Activated naive CD8-positive, alpha-beta T cell treated with anti-CD3 and anti-CD28 coated beads for 36 hours (primary cell): Measurements from ENCODE around the gene ARHGAP30. TPM values are rescaled to one million over a fixed set of nuclear protein-coding genes. Genes with fewer than 3 reads are reported as not detected.
"Not testable (repeated sequence)": the region's sequence is repeated elsewhere in the genome, so short reads cannot be mapped to it uniquely, and the experiment has no call there.

Experiments used
- DNase-seq: peaks from one replicate; pipeline ENCODE4 v3.0.0; 2021
- H3K27ac Mint-ChIP-seq: one replicate; pipeline ENCODE4 v1.8.0; 2022; ENCODE audit warnings: mild to moderate bottlenecking, moderate library complexity, mixed read lengths
- H3K27me3 Mint-ChIP-seq: one replicate; pipeline ENCODE4 v1.8.0; 2022; ENCODE audit warnings: mild to moderate bottlenecking, mixed read lengths
- H3K36me3 Mint-ChIP-seq: one replicate; pipeline ENCODE4 v1.8.0; 2021; ENCODE audit warnings: mild to moderate bottlenecking, mixed read lengths
- H3K4me1 Mint-ChIP-seq: one replicate; pipeline ENCODE4 v1.8.0; 2021; ENCODE audit warnings: mixed read lengths
- H3K4me3 Mint-ChIP-seq: one replicate; pipeline ENCODE4 v1.8.0; 2022; ENCODE audit warnings: mild to moderate bottlenecking, moderate library complexity, mixed read lengths
- H3K9me3 Mint-ChIP-seq: one replicate; pipeline ENCODE4 v1.8.0; 2022; ENCODE audit warnings: mixed read lengths
- total RNA-seq, 2 experiments: library from RNA; stranded (reverse); gene quantifications; one replicate each; pipeline ENCODE4 v1.2.3, GENCODE V29; 2021

ARHGAP30 gene
- total RNA-seq, 2 experiments from 2014 or later: 146 to 157 TPM

DNA sequence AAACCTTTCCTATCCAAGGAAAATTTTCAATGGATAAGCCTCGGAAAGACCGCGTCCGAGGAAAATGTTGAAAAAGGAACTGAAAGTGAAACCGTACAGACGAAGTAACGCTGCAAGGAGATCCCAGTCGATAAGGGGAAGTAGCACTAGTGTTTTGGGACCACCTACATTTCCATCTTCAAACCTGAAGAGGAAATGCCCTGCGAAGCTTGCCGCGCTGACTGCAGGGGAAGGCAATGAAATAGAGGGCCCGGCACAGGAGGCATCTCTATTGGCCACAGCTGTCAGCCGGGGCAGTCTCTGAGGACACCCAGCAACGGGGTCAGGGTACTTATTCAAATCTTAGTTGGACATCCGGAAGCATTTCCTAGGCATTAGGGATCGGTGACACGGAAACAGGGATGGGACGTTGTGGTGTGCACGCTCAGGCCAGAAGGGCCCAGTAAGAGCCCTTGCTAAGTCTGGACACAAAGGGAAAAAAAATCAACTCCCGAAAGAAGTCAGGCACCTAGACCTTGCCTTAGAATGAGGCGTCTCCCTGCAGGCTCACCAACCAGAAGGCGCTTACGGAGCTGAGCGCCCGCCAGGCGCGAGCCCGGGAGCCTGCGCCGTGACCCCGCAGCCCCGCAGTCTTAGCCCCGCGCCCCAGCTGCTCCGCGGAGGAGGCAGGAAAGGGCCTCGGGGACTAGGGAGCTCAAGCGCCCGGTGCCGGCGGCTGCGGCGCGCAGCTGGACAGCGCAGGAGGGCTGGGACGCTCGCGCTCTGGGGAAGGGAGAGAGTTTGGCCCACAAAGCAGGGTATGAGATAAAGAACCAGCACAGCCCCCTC, 24.6 kb downstream of the ARHGAP30 start:
- Mint-ChIP-seq H3K4me1 (peaks cover 37% of the 10 kb centered on the region), H3K4me3 (peak overlapping the region; percentile 96)

GRCh38 chr1:161044535-161044907, 25.2 kb downstream of the ARHGAP30 start:
- peak overlapping the region; percentile 96 for H3K4me3 Mint-ChIP-seq
- peak overlapping the region; percentile 99 for H3K27ac Mint-ChIP-seq
- H3K27me3 Mint-ChIP-seq: no peaks in the 10 kb centered on the region
- peaks cover 54% of the 10 kb centered on the region for H3K36me3 Mint-ChIP-seq
- H3K4me1 Mint-ChIP-seq: peaks cover 40% of the 10 kb centered on the region
- H3K9me3 Mint-ChIP-seq: no peaks in the 10 kb centered on the region
- DNase-seq: no peak

More for the DNA sequence above, 24.6 kb downstream of the ARHGAP30 start:
- H3K36me3 Mint-ChIP-seq: peaks cover 54% of the 10 kb centered on the region
- peak; percentile 80 for DNase-seq
- peak overlapping the region; percentile 99 for H3K27ac Mint-ChIP-seq
- H3K9me3 Mint-ChIP-seq: no peaks in the 10 kb centered on the region
- no peaks in the 10 kb centered on the region for H3K27me3 Mint-ChIP-seq

- Mint-ChIP-seq H3K4me1 (peaks cover 46% of the 10 kb centered on the region), H3K4me3 (peak overlapping the region; percentile 69), H3K27me3 (no peaks in the 10 kb centered on the region), H3K9me3 (no peaks in the 10 kb centered on the region), H3K27ac (peak overlapping the region; percentile 84), H3K36me3 (peaks cover 28% of the 10 kb centered on the region)
- DNase-seq: no peak
These were observed 30.1 kb downstream of the ARHGAP30 start for GRCh38 chr1:161039546-161039945.

DNA sequence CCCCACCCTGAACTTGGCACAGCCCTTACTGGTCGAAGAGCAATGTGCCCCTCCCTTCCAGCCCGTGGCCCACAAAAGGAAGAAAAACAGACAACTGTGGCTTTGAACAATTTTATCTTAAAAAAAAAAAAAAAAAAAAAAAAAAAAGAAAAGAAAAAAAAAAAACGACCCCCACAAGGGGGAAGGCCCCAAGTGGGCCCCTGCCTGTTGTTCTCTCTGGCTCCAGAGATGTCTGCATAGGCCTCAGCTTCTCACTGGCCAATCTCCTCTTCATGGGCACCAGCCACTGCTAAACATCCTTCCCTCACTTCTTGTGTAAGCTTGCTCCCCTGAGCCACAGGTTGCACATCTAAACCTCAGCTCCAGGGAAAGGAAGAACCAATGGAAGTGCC, 30.5 kb downstream of the ARHGAP30 start:
- no peak for DNase-seq
- Mint-ChIP-seq H3K27ac (peak overlapping the region; percentile 93), H3K4me1 (peaks cover 43% of the 10 kb centered on the region), H3K4me3 (peak overlapping the region; percentile 89), H3K27me3 (no peaks in the 10 kb centered on the region), H3K9me3 (no peaks in the 10 kb centered on the region), H3K36me3 (peaks cover 25% of the 10 kb centered on the region)

GRCh38 chr1:161038523-161039153, 31.1 kb downstream of the ARHGAP30 start, which contains the start of gene TSTD1:
TSTD1 (minus strand) TSS chr1:161038964; CDS start chr1:161038889, 75 bp downstream.
- peak; percentile 92 for DNase-seq
- Mint-ChIP-seq H3K9me3 (no peaks in the 10 kb centered on the region), H3K4me1 (peaks cover 44% of the 10 kb centered on the region), H3K36me3 (peaks cover 24% of the 10 kb centered on the region), H3K4me3 (peak within 1 kb of the TSS; percentile 89), H3K27me3 (no peaks in the 10 kb centered on the region), H3K27ac (peak within 1 kb of the TSS; percentile 93)

- DNase-seq: no peak
- H3K9me3 Mint-ChIP-seq: no peaks in the 10 kb centered on the region
- peak overlapping the region; percentile 89 for H3K4me3 Mint-ChIP-seq
- H3K27me3 Mint-ChIP-seq: no peaks in the 10 kb centered on the region
- peaks cover 49% of the 10 kb centered on the region for H3K4me1 Mint-ChIP-seq
- H3K27ac Mint-ChIP-seq: peak overlapping the region; percentile 93
- peaks cover 25% of the 10 kb centered on the region for H3K36me3 Mint-ChIP-seq
These were observed 31.8 kb downstream of the ARHGAP30 start for GRCh38 chr1:161037661-161038522.

- Mint-ChIP-seq H3K4me1 (peaks cover 40% of the 10 kb centered on the region), H3K36me3 (peaks cover 17% of the 10 kb centered on the region), H3K9me3 (no peaks in the 10 kb centered on the region), H3K27ac (peak overlapping the region; percentile 58), H3K4me3 (no peak overlapping the region), H3K27me3 (no peaks in the 10 kb centered on the region)
- peak; percentile 43 for DNase-seq
These were observed 35.9 kb downstream of the ARHGAP30 start for GRCh38 chr1:161033751-161034150.

DNA sequence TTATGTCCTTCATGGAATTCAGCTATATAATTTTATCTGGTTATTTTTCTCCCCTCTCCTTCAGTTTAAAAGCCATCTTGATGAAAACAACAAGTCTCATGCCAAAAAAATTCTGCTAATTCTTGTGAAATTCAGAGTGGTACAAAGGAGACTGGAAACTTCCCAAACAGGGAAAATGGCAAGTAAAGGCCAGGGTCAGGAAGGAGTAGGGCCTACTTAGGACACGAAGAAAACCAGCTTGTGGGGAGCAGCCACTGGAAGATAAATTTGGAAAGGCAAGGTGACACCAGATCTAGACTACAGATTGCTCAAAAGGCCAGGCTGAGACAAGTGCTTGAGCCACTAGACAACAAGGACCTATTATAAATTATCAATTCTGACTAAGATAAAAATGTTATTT, 37.3 kb downstream of the ARHGAP30 start:
- Mint-ChIP-seq H3K36me3 (peaks cover 18% of the 10 kb centered on the region), H3K4me1 (peaks cover 34% of the 10 kb centered on the region), H3K27ac (peak overlapping the region; percentile 74), H3K27me3 (no peaks in the 10 kb centered on the region), H3K4me3 (peak overlapping the region; percentile 29), H3K9me3 (no peaks in the 10 kb centered on the region)
- DNase-seq: no peak

- Mint-ChIP-seq H3K27me3 (no peaks in the 10 kb centered on the region), H3K36me3 (peaks cover 19% of the 10 kb centered on the region), H3K4me3 (no peak overlapping the region), H3K27ac (peak overlapping the region; percentile 64), H3K4me1 (peaks cover 31% of the 10 kb centered on the region), H3K9me3 (no peaks in the 10 kb centered on the region)
- no peak for DNase-seq
These were observed 37.8 kb downstream of the ARHGAP30 start for GRCh38 chr1:161031874-161032273.

- not testable (repeated sequence) for DNase-seq, H3K27ac Mint-ChIP-seq, H3K4me3 Mint-ChIP-seq, H3K9me3 Mint-ChIP-seq, H3K27me3 Mint-ChIP-seq
- Mint-ChIP-seq H3K4me1 (peaks cover 26% of the 10 kb centered on the region), H3K36me3 (peaks cover 20% of the 10 kb centered on the region)
These were observed 40.2 kb downstream of the ARHGAP30 start for GRCh38 chr1:161029466-161029865.

- peak overlapping the region; percentile 26 for H3K27ac Mint-ChIP-seq
- not testable (repeated sequence) for DNase-seq
These were observed 42.7 kb downstream of the ARHGAP30 start for GRCh38 chr1:161026954-161027353.

DNA sequence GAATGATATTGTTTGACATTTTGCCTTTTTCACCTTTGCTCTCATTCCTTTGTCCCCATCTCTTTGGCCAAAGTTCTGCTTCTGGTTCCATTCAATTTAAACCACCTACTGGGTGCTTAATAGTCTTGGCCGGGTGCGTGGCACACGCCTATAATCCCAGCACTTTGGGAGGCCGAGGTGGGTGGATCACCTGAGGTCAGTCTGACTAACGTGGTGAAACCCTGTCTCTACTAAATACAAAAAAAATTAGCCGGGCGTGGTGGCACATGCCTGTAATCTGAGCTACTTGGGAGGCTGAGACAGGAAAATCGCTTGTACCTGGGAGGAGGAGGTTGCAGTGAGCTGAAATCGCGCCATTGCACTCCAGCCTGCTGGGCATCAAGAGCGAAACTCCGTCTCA, 47.3 kb downstream of the ARHGAP30 start:
- not testable (repeated sequence) for H3K9me3 Mint-ChIP-seq, DNase-seq, H3K27me3 Mint-ChIP-seq, H3K27ac Mint-ChIP-seq, H3K4me3 Mint-ChIP-seq
- Mint-ChIP-seq H3K4me1 (peaks cover 37% of the 10 kb centered on the region), H3K36me3 (peaks cover 14% of the 10 kb centered on the region)

More at GRCh38 chr1:161026954-161027353, 42.7 kb downstream of the ARHGAP30 start:
- not testable (repeated sequence) for H3K27me3 Mint-ChIP-seq, H3K4me3 Mint-ChIP-seq, H3K9me3 Mint-ChIP-seq
- peaks cover 14% of the 10 kb centered on the region for H3K4me1 Mint-ChIP-seq
- peaks cover 16% of the 10 kb centered on the region for H3K36me3 Mint-ChIP-seq

DNA sequence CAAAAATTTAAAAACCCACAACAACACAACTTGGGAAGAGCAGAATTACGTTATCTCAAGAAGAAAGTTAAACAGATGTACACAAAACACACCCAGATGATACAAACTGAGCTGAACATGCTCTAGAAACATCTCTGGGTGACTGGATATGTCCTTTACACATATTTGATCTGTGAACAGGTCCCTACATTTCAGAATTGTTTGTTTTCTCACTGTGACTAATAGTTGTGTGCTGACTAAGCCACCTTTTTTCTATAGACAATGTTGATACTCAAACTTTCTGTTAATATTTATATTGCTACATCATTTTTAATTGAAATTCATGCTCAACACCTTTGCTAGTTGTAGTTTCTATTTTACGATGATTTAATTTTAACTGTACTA, 47.7 kb downstream of the ARHGAP30 start:
- Mint-ChIP-seq H3K9me3 (no peaks in the 10 kb centered on the region), H3K27me3 (no peaks in the 10 kb centered on the region), H3K4me3 (peak overlapping the region; percentile 93), H3K27ac (no peak overlapping the region), H3K4me1 (peaks cover 37% of the 10 kb centered on the region), H3K36me3 (peaks cover 11% of the 10 kb centered on the region)
- DNase-seq: no peak

GRCh38 chr1:161021165-161021969, 48.3 kb downstream of the ARHGAP30 start:
- H3K36me3 Mint-ChIP-seq: peaks cover 8% of the 10 kb centered on the region
- H3K9me3 Mint-ChIP-seq: no peaks in the 10 kb centered on the region
- peaks cover 39% of the 10 kb centered on the region for H3K4me1 Mint-ChIP-seq
- peak overlapping the region; percentile 88 for H3K27ac Mint-ChIP-seq
- peak; percentile 85 for DNase-seq
- H3K27me3 Mint-ChIP-seq: no peaks in the 10 kb centered on the region
- H3K4me3 Mint-ChIP-seq: peak overlapping the region; percentile 93
